ENCODE results near the gene CMTM7.

GRCh38 chr3:32437896-32438295 lies 46.2 kb downstream of the CMTM7 start:
- TF ChIP-seq MYC (IDR thresholded peaks at IDR 0.05; ENCODE audit: low read depth, low read length) (no peak), CTCF (IDR thresholded peaks at IDR 0.05; ENCODE audit: low read depth, low read length) (no peak), POLR2A (IDR thresholded peaks at IDR 0.05; ENCODE audit: extremely low read depth, insufficient read length) (no peak)
